GM23338 (cell line): ENCODE data around the gene EPO. TPM values are rescaled to one million over a fixed set of nuclear protein-coding genes. Genes with fewer than 3 reads are reported as not detected.

Experiments used
- ATAC-seq: fragments of 200-7000 bp; cut with Tn5 transposase; 3 replicates; pipeline ENCODE4 v1.9.1; 2020
- DNase-seq: peaks from one replicate; pipeline ENCODE4 v3.0.0-alpha.2; 2015; ENCODE audit warnings: low spot score
- H2AFZ ChIP-seq: fragments of 200-600 bp; sonication (generic); 2 replicates; pipeline ENCODE4 v1.8.0; 2016; ENCODE audit warnings: antibody characterized with exemption, mild to moderate bottlenecking, moderate library complexity
- H3F3A ChIP-seq: fragments of 200-600 bp; sonication (generic); replicated peaks from 2 replicates; pipeline ENCODE4 v1.8.0; 2017; ENCODE audit warnings: antibody characterized with exemption, mixed run types, low read depth
- H3K27ac ChIP-seq: fragments of 200-600 bp; sonication (generic); 2 replicates; pipeline ENCODE4 v1.6.1; 2016; ENCODE audit warnings: low read depth
- H3K27me3 ChIP-seq: fragments of 200-600 bp; sonication (generic); 2 replicates; pipeline ENCODE4 v1.8.0; 2016; ENCODE audit warnings: mild to moderate bottlenecking, mixed run types, moderate library complexity; ENCODE audit not compliant: insufficient read depth
- H3K36me3 ChIP-seq: fragments of 200-600 bp; sonication (generic); 2 replicates; pipeline ENCODE4 v1.8.0; 2016; ENCODE audit warnings: mild to moderate bottlenecking; ENCODE audit not compliant: insufficient read depth
- H3K4me1 ChIP-seq: fragments of 200-600 bp; sonication (generic); 2 replicates; pipeline ENCODE4 v1.8.0; 2016; ENCODE audit warnings: mild to moderate bottlenecking, moderate library complexity; ENCODE audit not compliant: insufficient read depth
- H3K4me2 ChIP-seq: fragments of 200-600 bp; sonication (generic); 2 replicates; pipeline ENCODE4 v1.7.1; 2017; ENCODE audit warnings: mixed run types
- H3K4me3 ChIP-seq: fragments of 200-600 bp; sonication (generic); 2 replicates; pipeline ENCODE4 v1.6.1; 2016; ENCODE audit warnings: mixed run types
- H3K79me2 ChIP-seq: fragments of 200-600 bp; sonication (generic); replicated peaks from 2 replicates; pipeline ENCODE4 v1.8.0; 2017; ENCODE audit warnings: mild to moderate bottlenecking; ENCODE audit not compliant: insufficient read depth
- H3K9me2 ChIP-seq: fragments of 200-600 bp; sonication (generic); 2 replicates; pipeline ENCODE4 v1.8.0; 2017; ENCODE audit not compliant: insufficient read depth
- H4K20me1 ChIP-seq: fragments of 200-600 bp; sonication (generic); replicated peaks from 2 replicates; pipeline ENCODE4 v1.8.0; 2017; ENCODE audit warnings: mild to moderate bottlenecking; ENCODE audit not compliant: insufficient read depth
- H3K27ac Mint-ChIP-seq: 2 replicates; pipeline ENCODE4 v1.8.0; 2020; ENCODE audit warnings: inconsistent platforms, mild to moderate bottlenecking, moderate library complexity, mixed read lengths
- H3K27me3 Mint-ChIP-seq: 3 replicates; pipeline ENCODE4 v1.8.0; 2022; ENCODE audit warnings: low read depth, mild to moderate bottlenecking, moderate library complexity, mixed read lengths, inconsistent platforms; ENCODE audit not compliant: insufficient read depth, poor library complexity
- H3K36me3 Mint-ChIP-seq: 3 replicates; pipeline ENCODE4 v1.8.0; 2021; ENCODE audit warnings: low read depth, mild to moderate bottlenecking, inconsistent platforms, moderate library complexity, mixed read lengths
- H3K4me1 Mint-ChIP-seq: 3 replicates; pipeline ENCODE4 v1.8.0; 2020; ENCODE audit warnings: mild to moderate bottlenecking, inconsistent platforms, mixed read lengths
- H3K4me3 Mint-ChIP-seq: 3 replicates; pipeline ENCODE4 v1.8.0; 2021; ENCODE audit warnings: moderate library complexity, mild to moderate bottlenecking, inconsistent platforms, mixed read lengths
- H3K9me3 Mint-ChIP-seq: 3 replicates; pipeline ENCODE4 v1.8.0; 2020; ENCODE audit warnings: moderate library complexity, mild to moderate bottlenecking, inconsistent platforms, mixed read lengths
- CREB1 ChIP-seq: fragments of 250-450 bp; sonication (Bioruptor Pico); IDR thresholded peaks from 2 replicates; pipeline ENCODE4 v1.5.0; 2020; ENCODE audit warnings: low read depth, mild to moderate bottlenecking, moderate library complexity
- ETS1 ChIP-seq: IDR thresholded peaks from 2 replicates; pipeline ENCODE4 v1.6.1; 2016; ENCODE audit warnings: antibody characterized with exemption
- EZH2 ChIP-seq: fragments of 200-600 bp; sonication (generic); IDR thresholded peaks from one replicate; pipeline ENCODE4 v1.8.0; 2017; ENCODE audit warnings: antibody characterized with exemption, mild to moderate bottlenecking, low read depth; ENCODE audit not compliant: unreplicated experiment
- EZH2phosphoT487 ChIP-seq: fragments of 200-600 bp; sonication (generic); IDR thresholded peaks from one replicate; pipeline ENCODE4 v1.8.1; 2018; ENCODE audit warnings: antibody characterized with exemption; ENCODE audit not compliant: unreplicated experiment
- JUNB ChIP-seq: IDR thresholded peaks from one replicate; pipeline ENCODE4 v1.6.1; 2016; ENCODE audit warnings: antibody characterized with exemption; ENCODE audit not compliant: unreplicated experiment
- ZNF462 ChIP-seq: fragments of 250-450 bp; sonication (Bioruptor Pico); IDR thresholded peaks from 2 replicates; pipeline ENCODE4 v1.5.0; 2020; ENCODE audit warnings: mild to moderate bottlenecking, moderate library complexity
- polyA plus RNA-seq: library from polyadenylated mRNA; unstranded; fragments of >200 nt; fragmentation: Nextera tagmentation; extraction: Ambion mirVana; gene quantifications from 2 replicates; pipeline ENCODE4 v1.2.1, GENCODE V29; 2016
- total RNA-seq: library from RNA; depleted of rRNA; stranded (reverse); fragments of >200 nt; shearing (Covaris generic); gene quantifications from 2 replicates; pipeline ENCODE4 v1.2.3, GENCODE V29; 2014

EPO gene
- total and polyA plus RNA-seq, 2 experiments from 2014 or later: 1.0 TPM; not detected in 1

- TF ChIP-seq ZNF462 (no peak), ETS1 (peak; percentile 75), JUNB (no peak), EZH2phosphoT487 (no peak), EZH2 (no peak)
Observed at GRCh38 chr7:100705753-100706671, 14.3 kb upstream of the EPO start, which contains the start of gene POP7 (continued).

- no peaks in the 10 kb centered on the region for H3K9me3 Mint-ChIP-seq
- Histone ChIP-seq H3F3A (peaks cover 17% of the 10 kb centered on the region; the same call in 1 of the 2 replicates), H3K36me3 (peaks cover 8% of the 10 kb centered on the region), H4K20me1 (peaks cover 12% of the 10 kb centered on the region), H3K9me2 (no peaks in the 10 kb centered on the region), H3K79me2 (peaks cover 40% of the 10 kb centered on the region), H3K4me3 (peak overlapping the region; percentile 98), H3K4me1 (no peaks in the 10 kb centered on the region; the same call in 1 of the 2 replicates), H3K27ac (peak overlapping the region; percentile 87; the same call in 1 of the 2 replicates), H3K4me2 (peak overlapping the region; percentile 91), H2AFZ (no peak overlapping the region), H3K27me3 (no peaks in the 10 kb centered on the region)
- H3K27me3 Mint-ChIP-seq: peaks cover 4% of the 10 kb centered on the region
- H3K27ac Mint-ChIP-seq: peak overlapping the region; percentile 98
- DNase-seq: peak; percentile 44
- ATAC-seq: no peak
- peaks cover 9% of the 10 kb centered on the region for H3K4me1 Mint-ChIP-seq
- H3K4me3 Mint-ChIP-seq: peak overlapping the region; percentile 98
- peaks cover 20% of the 10 kb centered on the region for H3K36me3 Mint-ChIP-seq
- TF ChIP-seq CREB1 (CRISPR knock-in tag): no peak
Observed at GRCh38 chr7:100706672-100707311, 13.5 kb upstream of the EPO start.
